Fibroblast of villous mesenchyme (primary cell): ENCODE data around the gene NKX2-2. TPM values are rescaled to one million over a fixed set of nuclear protein-coding genes. Genes with fewer than 3 reads are reported as not detected.

Experiments
- DNase-seq: peaks from one replicate; pipeline ENCODE4 v3.0.0-alpha.2; 2010; ENCODE audit warnings: low read depth
- H3K4me3 ChIP-seq: 2 replicates; pipeline ENCODE4 v1.5.1; 2011; ENCODE audit warnings: low read depth, mild to moderate bottlenecking, low read length
- CTCF ChIP-seq: IDR thresholded peaks from 2 replicates; pipeline ENCODE4 v1.5.1; 2012; ENCODE audit warnings: low read depth, mild to moderate bottlenecking, low read length; ENCODE audit not compliant: insufficient read depth
- total RNA-seq: library from RNA; depleted of rRNA; stranded (reverse); fragments of >200 nt; gene quantifications from 2 replicates; pipeline ENCODE4 v1.2.3, GENCODE V29; 2012

Gene NKX2-2
- total RNA-seq, 1 donor, result not detected

DNA sequence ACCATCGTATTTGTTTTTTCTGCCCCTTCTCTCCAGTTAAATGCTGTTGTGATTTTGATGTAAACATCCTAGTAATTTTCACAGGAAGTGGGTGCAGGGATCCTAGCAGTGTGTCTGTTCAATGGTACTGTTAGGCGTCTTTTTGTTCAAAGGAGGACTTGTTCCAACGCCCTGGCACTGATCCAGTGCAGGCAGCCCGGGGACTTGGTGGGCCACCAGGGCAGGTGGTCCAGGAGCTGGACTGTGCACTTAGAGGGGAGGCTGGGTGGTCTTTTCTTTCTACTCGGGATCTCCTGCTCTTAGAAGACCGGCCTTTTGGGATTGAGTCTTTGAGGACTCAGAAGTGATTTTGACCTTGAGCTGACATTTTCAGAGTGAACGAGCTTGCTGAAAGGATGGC, 41.1 kb upstream of the NKX2-2 start:
- DNase-seq, result no peak
- no peak for TF ChIP-seq CTCF
- no peak overlapping the region for H3K4me3 ChIP-seq

- no peak overlapping the region for H3K4me3 ChIP-seq
- DNase-seq, result no peak
- TF ChIP-seq CTCF, result no peak
Measured at GRCh38 chr20:21554376-21554890, 40.6 kb upstream of the NKX2-2 start.

- TF ChIP-seq CTCF, result no peak
- DNase-seq, result no peak
- no peak overlapping the region for H3K4me3 ChIP-seq
Measured at GRCh38 chr20:21550587-21550986, 36.7 kb upstream of the NKX2-2 start.

- DNase-seq, result no peak
- TF ChIP-seq CTCF, result no peak
- H3K4me3 ChIP-seq, result no peak overlapping the region
Measured at GRCh38 chr20:21548390-21549035, 34.6 kb upstream of the NKX2-2 start.

GRCh38 chr20:21546355-21546754, 32.5 kb upstream of the NKX2-2 start:
- H3K4me3 ChIP-seq, result no peak overlapping the region
- TF ChIP-seq CTCF, result no peak
- no peak for DNase-seq

- DNase-seq, result no peak
- no peak overlapping the region for H3K4me3 ChIP-seq
- TF ChIP-seq CTCF, result no peak
Measured at GRCh38 chr20:21539512-21539911, 25.6 kb upstream of the NKX2-2 start.

DNA sequence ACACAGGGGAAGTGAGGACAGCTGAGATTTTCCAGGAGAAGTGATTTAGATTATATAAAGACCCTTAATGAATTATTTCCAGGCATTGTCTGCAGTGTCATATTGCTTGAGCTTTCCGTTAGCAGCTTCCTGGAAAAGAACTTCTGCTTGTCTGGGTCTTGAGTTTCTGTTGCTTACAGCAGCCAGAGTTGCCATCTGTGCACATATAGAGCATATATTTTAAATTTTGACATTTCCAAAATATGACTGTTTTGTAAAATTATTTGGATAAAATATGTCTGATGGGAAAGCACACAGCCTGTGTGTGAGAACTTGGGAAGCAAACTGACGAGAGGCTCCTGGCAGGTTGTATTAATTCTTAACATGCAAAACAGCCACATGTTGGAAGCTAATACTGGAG, 21.0 kb upstream of the NKX2-2 start:
- DNase-seq, result no peak
- TF ChIP-seq CTCF, result no peak
- no peak overlapping the region for H3K4me3 ChIP-seq
